ENCODE results near the gene CLEC2B.
"Not testable (repeated sequence)": the region's sequence is repeated elsewhere in the genome, so short reads cannot be mapped to it uniquely, and the experiment has no call there.

Gene CLEC2B

GRCh38 chr12:9880532-9881078 lies 11.5 kb upstream of the CLEC2B start:
- H3K14ac ChIP-seq (ENCODE audit: low read length): no peak overlapping the region
- H3K9me3 ChIP-seq (ENCODE audit: insufficient read depth, low read depth, low read length): no peaks in the 10 kb centered on the region
- no peak overlapping the region for H2BK5ac ChIP-seq (ENCODE audit: low read depth, low read length, poor library complexity)
- no peak overlapping the region for H4K12ac ChIP-seq (ENCODE audit: low read depth, low read length)
- DNase-seq: no peak
- no peaks in the 10 kb centered on the region for H3K36me3 ChIP-seq (ENCODE audit: control insufficient read depth in 1 of 2, insufficient read depth in 2 of 2, low read length in 2 of 2)
- H2BK12ac ChIP-seq (ENCODE audit: low read length): no peak overlapping the region
- no peak overlapping the region for H3K27ac ChIP-seq (ENCODE audit: low read depth, low read length)
- no peak overlapping the region for H2BK120ac ChIP-seq (ENCODE audit: insufficient read depth, low read length, poor library complexity)
- no peaks in the 10 kb centered on the region for H3K79me1 ChIP-seq (ENCODE audit: low read length)
- no peak overlapping the region for H3K4ac ChIP-seq (ENCODE audit: low read depth, low read length)
- H3K18ac ChIP-seq (ENCODE audit: low read length): no peak overlapping the region
- no peak overlapping the region for H3K4me3 ChIP-seq (ENCODE audit: low read depth, low read length)
- H3K4me1 ChIP-seq (ENCODE audit: control insufficient read depth in 1 of 2, insufficient read depth in 2 of 2, low read length in 2 of 2): no peaks in the 10 kb centered on the region
- no peaks in the 10 kb centered on the region for H3K79me2 ChIP-seq (ENCODE audit: control insufficient read depth, insufficient read depth, low read length, poor library complexity)
- no peak overlapping the region for H2AK5ac ChIP-seq (ENCODE audit: low read length)
- no peak overlapping the region for H4K8ac ChIP-seq (ENCODE audit: low read depth, low read length)
- 100% methylated on average over 1 of the region's 4 CpGs for WGBS (ENCODE audit: extremely low coverage, insufficient coverage, insufficient read length)
- no peak overlapping the region for H3K23ac ChIP-seq (ENCODE audit: low read length)
- H4K91ac ChIP-seq (ENCODE audit: low read depth, low read length): no peak overlapping the region
- H2AFZ ChIP-seq (ENCODE audit: insufficient read depth, low read length, poor library complexity): no peak overlapping the region
- H3K4me2 ChIP-seq (ENCODE audit: low read length): no peak overlapping the region
- no peaks in the 10 kb centered on the region for H3K27me3 ChIP-seq (ENCODE audit: insufficient read depth, low read length)
- H3K9ac ChIP-seq (ENCODE audit: low read length): no peak overlapping the region

DNA sequence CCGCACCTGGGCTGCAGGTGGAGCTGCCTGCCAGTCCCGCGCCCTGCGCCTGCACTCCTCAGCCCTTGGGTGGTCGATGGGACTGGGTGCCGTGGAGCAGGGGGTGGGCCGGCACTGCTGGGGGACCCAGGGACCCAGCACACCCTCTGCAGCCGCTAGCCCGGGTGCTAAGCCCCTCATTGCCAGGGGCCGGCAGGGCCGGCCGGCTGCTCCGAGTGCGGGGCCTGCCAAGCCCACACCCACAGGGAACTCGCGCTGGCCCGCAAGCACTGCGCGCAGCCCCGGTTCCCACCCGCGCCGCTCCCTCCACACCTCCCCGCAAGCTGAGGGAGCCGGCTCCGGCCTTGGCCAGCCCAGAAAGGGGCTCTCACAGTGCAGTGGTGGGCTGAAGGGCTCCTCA lies 7.0 kb upstream of the CLEC2B start:
- no CpG with 5 or more reads among the region's 26 CpGs for WGBS (ENCODE audit: extremely low coverage, insufficient coverage, insufficient read length)
- not testable (repeated sequence) for H3K23ac ChIP-seq (ENCODE audit: low read length); H3K79me2 ChIP-seq (ENCODE audit: control insufficient read depth, insufficient read depth, low read length, poor library complexity); H2BK12ac ChIP-seq (ENCODE audit: low read length); H4K12ac ChIP-seq (ENCODE audit: low read depth, low read length); H3K4ac ChIP-seq (ENCODE audit: low read depth, low read length); H2BK120ac ChIP-seq (ENCODE audit: insufficient read depth, low read length, poor library complexity); H4K91ac ChIP-seq (ENCODE audit: low read depth, low read length); H2BK5ac ChIP-seq (ENCODE audit: low read depth, low read length, poor library complexity); H3K27ac ChIP-seq (ENCODE audit: low read depth, low read length); H2AK5ac ChIP-seq (ENCODE audit: low read length); H3K4me1 ChIP-seq (ENCODE audit: control insufficient read depth in 1 of 2, insufficient read depth in 2 of 2, low read length in 2 of 2); H3K9me3 ChIP-seq (ENCODE audit: insufficient read depth, low read depth, low read length); H3K18ac ChIP-seq (ENCODE audit: low read length); H2AFZ ChIP-seq (ENCODE audit: insufficient read depth, low read length, poor library complexity); H4K8ac ChIP-seq (ENCODE audit: low read depth, low read length); H3K4me3 ChIP-seq (ENCODE audit: low read depth, low read length); H3K4me2 ChIP-seq (ENCODE audit: low read length); DNase-seq; H3K27me3 ChIP-seq (ENCODE audit: insufficient read depth, low read length); H3K79me1 ChIP-seq (ENCODE audit: low read length); H3K14ac ChIP-seq (ENCODE audit: low read length); H3K36me3 ChIP-seq (ENCODE audit: control insufficient read depth in 1 of 2, insufficient read depth in 2 of 2, low read length in 2 of 2); H3K9ac ChIP-seq (ENCODE audit: low read length)

DNA sequence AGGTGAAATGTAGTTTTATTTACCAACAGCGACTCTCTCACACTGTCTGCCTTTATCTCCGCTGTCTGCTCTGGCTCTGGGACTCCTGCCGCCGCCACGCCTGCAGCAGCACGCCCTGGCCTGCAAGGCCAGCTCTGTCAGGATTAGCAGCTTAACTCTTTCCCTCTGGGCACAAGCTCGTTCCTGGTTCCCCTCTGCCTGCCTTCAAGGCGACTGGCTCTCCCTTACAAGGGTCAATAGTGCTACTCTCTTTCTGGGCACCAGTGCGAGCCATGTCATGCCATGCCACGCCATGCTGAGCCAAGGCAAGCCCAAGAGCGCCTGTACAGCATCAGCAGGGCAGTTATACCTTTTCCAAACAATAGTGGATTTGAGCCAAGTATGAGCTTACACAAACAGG lies 3.6 kb upstream of the CLEC2B start:
- H3K4ac ChIP-seq (ENCODE audit: low read depth, low read length): no peak overlapping the region
- H3K4me1 ChIP-seq (ENCODE audit: control insufficient read depth in 1 of 2, insufficient read depth in 2 of 2, low read length in 2 of 2): no peaks in the 10 kb centered on the region
- H3K9ac ChIP-seq (ENCODE audit: low read length): no peak overlapping the region
- H3K79me2 ChIP-seq (ENCODE audit: control insufficient read depth, insufficient read depth, low read length, poor library complexity): no peaks in the 10 kb centered on the region
- no peak overlapping the region for H3K27ac ChIP-seq (ENCODE audit: low read depth, low read length)
- H4K12ac ChIP-seq (ENCODE audit: low read depth, low read length): no peak overlapping the region
- H2AK5ac ChIP-seq (ENCODE audit: low read length): no peak overlapping the region
- no peak overlapping the region for H3K4me2 ChIP-seq (ENCODE audit: low read length)
- no peak overlapping the region for H4K8ac ChIP-seq (ENCODE audit: low read depth, low read length)
- no peak for DNase-seq
- H3K4me3 ChIP-seq (ENCODE audit: low read depth, low read length): no peak overlapping the region
- no peak overlapping the region for H2BK12ac ChIP-seq (ENCODE audit: low read length)
- WGBS (ENCODE audit: extremely low coverage, insufficient coverage, insufficient read length): no CpG with 5 or more reads among the region's 11 CpGs
- H2BK120ac ChIP-seq (ENCODE audit: insufficient read depth, low read length, poor library complexity): no peak overlapping the region
- no peak overlapping the region for H3K18ac ChIP-seq (ENCODE audit: low read length)
- H4K91ac ChIP-seq (ENCODE audit: low read depth, low read length): no peak overlapping the region
- no peaks in the 10 kb centered on the region for H3K9me3 ChIP-seq (ENCODE audit: insufficient read depth, low read depth, low read length)
- H3K23ac ChIP-seq (ENCODE audit: low read length): no peak overlapping the region
- H3K27me3 ChIP-seq (ENCODE audit: insufficient read depth, low read length): no peaks in the 10 kb centered on the region
- no peak overlapping the region for H3K14ac ChIP-seq (ENCODE audit: low read length)
- H2AFZ ChIP-seq (ENCODE audit: insufficient read depth, low read length, poor library complexity): no peak overlapping the region
- no peak overlapping the region for H2BK5ac ChIP-seq (ENCODE audit: low read depth, low read length, poor library complexity)
- no peaks in the 10 kb centered on the region for H3K79me1 ChIP-seq (ENCODE audit: low read length)
- H3K36me3 ChIP-seq (ENCODE audit: control insufficient read depth in 1 of 2, insufficient read depth in 2 of 2, low read length in 2 of 2): no peaks in the 10 kb centered on the region

GRCh38 chr12:9872162-9872561 lies 3.0 kb upstream of the CLEC2B start:
- Histone ChIP-seq H3K9ac (ENCODE audit: low read length) (no peak overlapping the region), H3K4me2 (ENCODE audit: low read length) (no peak overlapping the region), H3K4me1 (ENCODE audit: control insufficient read depth in 1 of 2, insufficient read depth in 2 of 2, low read length in 2 of 2) (no peaks in the 10 kb centered on the region), H2AFZ (ENCODE audit: insufficient read depth, low read length, poor library complexity) (no peak overlapping the region), H3K9me3 (ENCODE audit: insufficient read depth, low read depth, low read length) (no peaks in the 10 kb centered on the region), H4K8ac (ENCODE audit: low read depth, low read length) (no peak overlapping the region), H2AK5ac (ENCODE audit: low read length) (no peak overlapping the region), H3K23ac (ENCODE audit: low read length) (no peak overlapping the region), H4K12ac (ENCODE audit: low read depth, low read length) (no peak overlapping the region), H2BK12ac (ENCODE audit: low read length) (no peak overlapping the region), H3K36me3 (ENCODE audit: control insufficient read depth in 1 of 2, insufficient read depth in 2 of 2, low read length in 2 of 2) (no peaks in the 10 kb centered on the region), H3K18ac (ENCODE audit: low read length) (no peak overlapping the region), H2BK120ac (ENCODE audit: insufficient read depth, low read length, poor library complexity) (no peak overlapping the region), H3K79me1 (ENCODE audit: low read length) (no peaks in the 10 kb centered on the region), H2BK5ac (ENCODE audit: low read depth, low read length, poor library complexity) (no peak overlapping the region), H3K14ac (ENCODE audit: low read length) (no peak overlapping the region), H3K27ac (ENCODE audit: low read depth, low read length) (no peak overlapping the region), H3K79me2 (ENCODE audit: control insufficient read depth, insufficient read depth, low read length, poor library complexity) (no peaks in the 10 kb centered on the region), H4K91ac (ENCODE audit: low read depth, low read length) (no peak overlapping the region), H3K4me3 (ENCODE audit: low read depth, low read length) (no peak overlapping the region), H3K4ac (ENCODE audit: low read depth, low read length) (no peak overlapping the region), H3K27me3 (ENCODE audit: insufficient read depth, low read length) (no peaks in the 10 kb centered on the region)
- DNase-seq: no peak
- WGBS (ENCODE audit: extremely low coverage, insufficient coverage, insufficient read length): no CpG with 5 or more reads among the region's 3 CpGs

All from trophoblast cell (in vitro differentiated cells and primary cell).